ENCODE data around the gene SLC39A6.
"Not testable (repeated sequence)": the region's sequence is repeated elsewhere in the genome, so short reads cannot be mapped to it uniquely, and the experiment has no call there.

SLC39A6 gene

GRCh38 chr18:36095936-36096519 is 33.1 kb downstream of the SLC39A6 start:
- DNase-seq, result no peak

- no peak for DNase-seq
These were observed 34.7 kb downstream of the SLC39A6 start for GRCh38 chr18:36094431-36094830.

GRCh38 chr18:36092116-36092515 is 37.0 kb downstream of the SLC39A6 start:
- not testable (repeated sequence) for DNase-seq

- DNase-seq, result no peak
These were observed 40.1 kb downstream of the SLC39A6 start for GRCh38 chr18:36089001-36089400.

GRCh38 chr18:36088256-36088655 is 40.9 kb downstream of the SLC39A6 start:
- DNase-seq, result no peak

GRCh38 chr18:36086186-36086585 is 43.0 kb downstream of the SLC39A6 start:
- DNase-seq, result no peak

- DNase-seq, result no peak
These were observed 43.9 kb downstream of the SLC39A6 start for GRCh38 chr18:36085195-36085594.

- no peak for DNase-seq
These were observed 45.4 kb downstream of the SLC39A6 start for GRCh38 chr18:36083729-36084128.

GRCh38 chr18:36081118-36081517 is 48.0 kb downstream of the SLC39A6 start:
- DNase-seq, result not testable (repeated sequence)

GRCh38 chr18:36078751-36079529 is 50.2 kb downstream of the SLC39A6 start:
- no peak for DNase-seq

GRCh38 chr18:36077764-36078163 is 51.4 kb downstream of the SLC39A6 start:
- DNase-seq, result not testable (repeated sequence)

- no peak for DNase-seq
These were observed 53.1 kb downstream of the SLC39A6 start for GRCh38 chr18:36075862-36076587.

- no peak for DNase-seq
These were observed 54.7 kb downstream of the SLC39A6 start for GRCh38 chr18:36074435-36074834.

GRCh38 chr18:36073676-36074075 is 55.5 kb downstream of the SLC39A6 start:
- DNase-seq, result no peak

- DNase-seq, result not testable (repeated sequence)
These were observed 56.7 kb downstream of the SLC39A6 start for GRCh38 chr18:36072406-36072805.

GRCh38 chr18:36067055-36067957 is 61.8 kb downstream of the SLC39A6 start, which contains the start of gene RPRD1A:
Gene RPRD1A, minus strand, starts transcription at chr18:36067559. Its CDS starts 155 bp downstream, at chr18:36067404.
- peak; percentile 93 for DNase-seq

GRCh38 chr18:36066686-36067054 is 62.5 kb downstream of the SLC39A6 start:
- no peak for DNase-seq

GRCh38 chr18:36066001-36066400 is 63.1 kb downstream of the SLC39A6 start:
- DNase-seq, result no peak

- not testable (repeated sequence) for DNase-seq
These were observed 64.4 kb downstream of the SLC39A6 start for GRCh38 chr18:36064809-36065079.

- no peak for DNase-seq
These were observed 64.9 kb downstream of the SLC39A6 start for GRCh38 chr18:36064027-36064808.

- DNase-seq, result no peak
These were observed 70.5 kb downstream of the SLC39A6 start for GRCh38 chr18:36058674-36059073.
